Esophagus squamous epithelium (tissue), 5 donors: ENCODE data around the gene PRKCB. TPM values are rescaled to one million over a fixed set of nuclear protein-coding genes. Genes with fewer than 3 reads are reported as not detected.

Experiments
- DNase-seq: peaks from one replicate; lab custom pipeline; 2025; lab: John Stamatoyannopoulos, UW
- H3K27ac ChIP-seq, 4 donors: fragments of 200-600 bp; sonication (generic); one replicate each; pipeline ENCODE4 v1.5.1; 2016 to 2019; ENCODE audit warnings: mild to moderate bottlenecking in 1 of 4
- H3K27me3 ChIP-seq, 4 donors: fragments of 200-600 bp; sonication (generic); 1 replicate in 3 of 4; 2 replicates in 1 of 4; pipeline versions ENCODE4 v1.5.1 to v1.6.0; 2017 to 2021; ENCODE audit warnings: antibody characterized with exemption in 1 of 4
- H3K36me3 ChIP-seq, 3 donors: fragments of 200-600 bp; sonication (generic); one replicate each; pipeline ENCODE4 v1.5.1; 2016 to 2019
- H3K4me1 ChIP-seq, 3 donors: fragments of 200-600 bp; sonication (generic); one replicate each; pipeline ENCODE4 v1.5.1; 2017 to 2019
- H3K4me3 ChIP-seq, 4 donors: fragments of 200-600 bp; sonication (generic); 1 replicate in 3 of 4; 2 replicates in 1 of 4; pipeline ENCODE4 v1.5.1; 2016 to 2019; ENCODE audit warnings: mild to moderate bottlenecking in 2 of 4, moderate library complexity in 1 of 4
- H3K9me3 ChIP-seq, 3 donors: fragments of 200-600 bp; sonication (generic); one replicate each; pipeline ENCODE4 v1.5.1; 2016 to 2019
- CTCF ChIP-seq, 6 experiments: fragments of 450-650 bp in 4 of 6; fragments of 200-600 bp in 2 of 6; sonication (generic) in 2 of 6; IDR thresholded peaks; one replicate each; pipeline ENCODE4 v1.5.1; 2016 to 2019; ENCODE audit warnings: antibody characterized with exemption in 6 of 6, mild to moderate bottlenecking in 4 of 6, moderate library complexity in 4 of 6
- POLR2A ChIP-seq, 4 donors: fragments of 450-650 bp; IDR thresholded peaks; one replicate each; pipeline ENCODE4 v1.6.1; 2017; ENCODE audit warnings: antibody characterized with exemption in 4 of 4, mild to moderate bottlenecking in 4 of 4, moderate library complexity in 3 of 4
- WGBS, 2 donors: methylation state at CpG; one replicate each; pipeline ENCODE4 v1.1.5; 2018; 5-methylcytosine and 5-hydroxymethylcytosine counted together
- intact Hi-C: fragments of 100-400 bp; cut with DNase I; formaldehyde crosslinking; loops from one replicate; pipeline ENCODE4 v1.15.0; 2022
- total RNA-seq, 4 donors: library from RNA; depleted of rRNA; stranded (reverse); fragments of >200 nt; gene quantifications; one replicate each; pipeline ENCODE4 v1.1.0, GENCODE V29; 2016
- donor health status: DM: yes; HTN: yes; CAD: no.

PRKCB gene
- total RNA-seq, 4 donors from 2014 or later, result 0.38 to 4.0 (median 1.7) TPM

GRCh38 chr16:23895052-23895451, 59.3 kb downstream of the PRKCB start:
- no peak for DNase-seq
- Histone ChIP-seq H3K9me3 (no peaks in the 10 kb centered on the region), H3K27me3 (no peaks in the 10 kb centered on the region), H3K27ac (no peak overlapping the region), H3K36me3 (no peaks in the 10 kb centered on the region), H3K4me3 (no peak overlapping the region), H3K4me1 (no peaks in the 10 kb centered on the region)
- no peak for TF ChIP-seq POLR2A (IDR thresholded peaks at IDR 0.05)
- no peak for TF ChIP-seq CTCF (IDR thresholded peaks at IDR 0.05)
- intact Hi-C loops, result no loop called here

GRCh38 chr16:23896832-23897821, 61.3 kb downstream of the PRKCB start:
- Histone ChIP-seq H3K9me3 (no peaks in the 10 kb centered on the region), H3K4me3 (no peak overlapping the region), H3K4me1 (no peaks in the 10 kb centered on the region), H3K36me3 (no peaks in the 10 kb centered on the region), H3K27me3 (no peaks in the 10 kb centered on the region), H3K27ac (no peak overlapping the region)
- intact Hi-C loops, result no loop called here
- TF ChIP-seq POLR2A (IDR thresholded peaks at IDR 0.05), result no peak
- TF ChIP-seq CTCF (IDR thresholded peaks at IDR 0.05), result no peak
- DNase-seq, result no peak
- WGBS, 2 donors, result 34 to 52% methylated on average over 6 of the region's 6 CpGs

GRCh38 chr16:23898682-23899430, 63.1 kb downstream of the PRKCB start:
- no peaks in the 10 kb centered on the region for H3K36me3 ChIP-seq
- intact Hi-C loops, result no loop called here
- no peak overlapping the region for H3K4me3 ChIP-seq
- no peak overlapping the region for H3K27ac ChIP-seq
- 87 to 89% methylated on average over 7 to 8 of the region's 8 CpGs for WGBS, 2 donors
- no peak for TF ChIP-seq POLR2A (IDR thresholded peaks at IDR 0.05)
- no peak for TF ChIP-seq CTCF (IDR thresholded peaks at IDR 0.05)
- DNase-seq, result no peak
- H3K4me1 ChIP-seq, result no peaks in the 10 kb centered on the region
- H3K9me3 ChIP-seq, result no peaks in the 10 kb centered on the region
- H3K27me3 ChIP-seq, result no peaks in the 10 kb centered on the region

- H3K27ac ChIP-seq, result no peak overlapping the region
- H3K4me3 ChIP-seq, result no peak overlapping the region
- no peaks in the 10 kb centered on the region for H3K4me1 ChIP-seq
- no peak for DNase-seq
- H3K36me3 ChIP-seq, result no peaks in the 10 kb centered on the region
- WGBS, 2 donors, result 89 to 92% methylated on average over 1 of the region's 2 CpGs
- H3K9me3 ChIP-seq, result no peaks in the 10 kb centered on the region
- H3K27me3 ChIP-seq, result no peaks in the 10 kb centered on the region
- TF ChIP-seq CTCF (IDR thresholded peaks at IDR 0.05) (no peak), POLR2A (IDR thresholded peaks at IDR 0.05) (no peak)
- intact Hi-C loops, result no loop called here
Measured at GRCh38 chr16:23899869-23900268, 64.1 kb downstream of the PRKCB start.
